Rectal smooth muscle tissue (tissue), 1 donor: ENCODE data around the gene TRIOBP.
"Not testable (repeated sequence)": the region's sequence is repeated elsewhere in the genome, so short reads cannot be mapped to it uniquely, and the experiment has no call there.

Experiments used
- H3K27ac ChIP-seq: one replicate; pipeline ENCODE4 v1.7.0; 2013; ENCODE audit warnings: low read depth, low read length, inconsistent platforms
- H3K27me3 ChIP-seq: one replicate; pipeline ENCODE4 v1.7.0; 2013; ENCODE audit warnings: low read length; ENCODE audit not compliant: control insufficient read depth, insufficient read depth
- H3K36me3 ChIP-seq: one replicate; pipeline ENCODE4 v1.7.0; 2013; ENCODE audit warnings: low read length; ENCODE audit not compliant: control insufficient read depth, insufficient read depth
- H3K4me1 ChIP-seq: one replicate; pipeline ENCODE4 v1.7.0; 2013; ENCODE audit warnings: low read length; ENCODE audit not compliant: control insufficient read depth, insufficient read depth
- H3K4me3 ChIP-seq: one replicate; pipeline ENCODE4 v1.7.0; 2013; ENCODE audit warnings: low read length
- H3K9ac ChIP-seq: one replicate; pipeline ENCODE4 v1.7.0; 2013; ENCODE audit warnings: low read length

The TRIOBP gene

DNA sequence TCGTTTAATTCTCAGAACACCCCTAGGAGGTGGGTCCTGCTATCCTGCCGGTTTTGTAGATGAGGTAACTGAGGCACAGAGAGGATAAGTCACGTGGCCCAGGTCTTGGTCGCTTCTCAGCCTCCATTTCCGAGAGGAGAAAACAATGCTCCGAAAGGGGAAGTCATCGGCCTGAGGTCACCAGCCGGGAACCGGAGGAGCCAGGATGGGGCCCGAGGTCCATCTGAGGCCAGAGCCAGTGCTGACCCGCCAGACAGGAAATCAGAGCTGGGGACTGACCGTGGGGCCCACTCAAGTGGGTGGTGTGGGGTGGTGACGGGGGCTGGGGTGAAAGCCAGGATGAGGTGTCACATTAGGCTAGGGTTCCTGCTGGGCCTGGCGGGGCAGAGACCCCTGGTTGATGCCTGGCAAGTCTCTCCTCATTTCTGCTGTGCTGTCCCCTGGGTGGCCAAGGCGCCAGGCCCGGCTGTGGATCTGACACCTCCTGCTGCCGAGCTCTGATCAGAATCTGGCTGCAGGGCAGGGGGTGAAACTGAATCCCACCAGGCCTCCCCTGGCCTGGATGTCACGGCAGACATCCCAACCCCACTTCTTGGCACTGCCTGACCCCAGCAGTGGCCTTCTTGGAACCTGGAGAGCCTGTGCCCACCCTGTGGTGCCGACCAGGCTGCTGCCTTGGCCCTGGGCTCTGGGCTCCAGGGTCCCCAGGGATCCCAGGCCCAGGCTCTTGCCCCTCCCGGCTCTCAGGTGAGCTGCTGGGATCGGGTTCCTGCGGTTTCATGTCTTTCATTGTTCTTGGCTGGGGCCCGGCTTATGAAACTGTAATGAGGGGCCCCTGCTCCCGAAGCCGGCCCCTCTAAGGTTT, 12.0 kb downstream of the TRIOBP start:
- Histone ChIP-seq H3K4me1 (no peaks in the 10 kb centered on the region), H3K27me3 (no peaks in the 10 kb centered on the region), H3K9ac (no peak overlapping the region), H3K27ac (no peak overlapping the region), H3K36me3 (no peaks in the 10 kb centered on the region), H3K4me3 (no peak overlapping the region)

DNA sequence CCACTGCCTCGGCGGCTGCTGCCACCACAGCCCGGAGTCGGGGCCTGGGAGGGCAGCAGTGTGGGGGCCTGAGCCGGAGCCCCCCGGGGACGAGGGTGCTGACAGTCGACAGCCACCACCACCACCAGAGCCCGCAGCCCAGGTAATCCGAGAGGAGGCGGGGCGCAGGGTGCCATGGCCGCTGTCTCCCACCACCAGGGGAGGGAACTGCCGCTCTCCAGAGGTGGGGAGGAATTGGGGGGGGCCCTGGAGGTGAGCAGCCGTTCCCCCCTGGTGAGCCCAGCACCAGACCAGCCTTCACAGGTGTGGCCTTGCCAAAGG, 12.6 kb downstream of the TRIOBP start:
- H3K4me3 ChIP-seq, result no peak overlapping the region
- H3K36me3 ChIP-seq, result no peaks in the 10 kb centered on the region
- H3K27ac ChIP-seq, result no peak overlapping the region
- no peaks in the 10 kb centered on the region for H3K27me3 ChIP-seq
- no peaks in the 10 kb centered on the region for H3K4me1 ChIP-seq
- H3K9ac ChIP-seq, result no peak overlapping the region

DNA sequence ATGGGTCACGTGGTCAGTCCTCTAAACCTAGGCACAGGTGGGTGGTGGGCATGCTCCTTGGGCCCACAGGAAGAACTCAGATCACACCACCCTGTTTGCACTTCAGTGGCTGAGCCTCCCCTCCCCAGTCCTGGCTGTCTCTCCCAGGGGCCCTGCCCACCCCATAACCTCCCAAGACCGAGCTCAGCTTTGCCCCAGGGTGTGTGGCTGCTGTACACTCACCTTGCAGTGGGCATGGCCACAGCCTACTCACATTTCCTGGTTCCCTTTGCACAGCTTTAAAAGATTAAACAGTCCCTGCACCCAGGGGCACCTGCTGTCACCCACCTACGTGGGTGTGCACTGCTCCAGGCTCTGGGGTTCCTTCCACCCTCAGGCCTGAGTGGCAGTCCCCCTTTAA, 13.8 kb downstream of the TRIOBP start:
- Histone ChIP-seq H3K4me3 (no peak overlapping the region), H3K27ac (no peak overlapping the region), H3K4me1 (no peaks in the 10 kb centered on the region), H3K27me3 (no peaks in the 10 kb centered on the region), H3K36me3 (no peaks in the 10 kb centered on the region), H3K9ac (no peak overlapping the region)

DNA sequence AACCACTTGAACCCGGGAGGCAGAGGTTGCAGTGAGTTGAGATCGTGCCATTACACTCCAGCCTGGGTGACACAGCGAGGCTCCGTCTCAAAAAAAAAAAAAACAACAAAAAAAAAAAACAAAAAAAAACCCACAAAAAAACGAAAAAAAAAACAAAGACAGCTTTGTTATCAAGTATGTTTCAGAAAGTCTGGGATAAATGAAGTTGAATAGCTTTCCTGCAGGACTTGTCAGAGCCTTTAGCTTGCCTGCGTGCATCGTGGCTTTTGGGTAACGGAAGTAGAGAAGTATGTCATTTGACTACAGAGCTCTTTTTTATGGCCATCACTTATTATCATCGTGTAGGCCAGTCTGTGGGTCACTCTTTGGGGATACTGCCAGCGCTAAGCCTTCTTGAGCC, 14.6 kb downstream of the TRIOBP start:
- Histone ChIP-seq H3K27me3 (no peaks in the 10 kb centered on the region), H3K4me1 (no peaks in the 10 kb centered on the region), H3K36me3 (no peaks in the 10 kb centered on the region), H3K27ac (no peak overlapping the region), H3K4me3 (no peak overlapping the region), H3K9ac (no peak overlapping the region)

DNA sequence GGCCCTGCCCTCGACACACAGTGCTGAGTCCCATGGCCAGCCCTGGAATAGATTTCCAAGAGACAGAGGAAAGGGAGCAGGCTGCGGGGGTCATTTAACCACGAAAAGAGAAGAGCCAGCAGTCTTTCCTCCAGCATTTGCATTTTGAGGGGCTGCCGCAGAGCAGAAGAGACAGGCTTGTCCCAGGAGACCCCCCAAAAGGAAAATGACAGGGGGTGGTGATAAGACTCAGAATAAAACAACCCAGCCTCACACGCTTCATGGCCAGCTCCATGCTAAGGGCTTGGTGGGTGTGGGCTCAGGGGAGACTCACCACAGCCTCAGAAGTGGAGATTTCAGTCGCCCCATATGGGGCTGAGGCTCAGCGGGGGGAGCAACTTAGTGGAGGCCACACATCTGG, 16.9 kb downstream of the TRIOBP start:
- H3K4me3 ChIP-seq, result no peak overlapping the region
- H3K36me3 ChIP-seq, result no peaks in the 10 kb centered on the region
- no peak overlapping the region for H3K27ac ChIP-seq
- no peaks in the 10 kb centered on the region for H3K4me1 ChIP-seq
- H3K27me3 ChIP-seq, result no peaks in the 10 kb centered on the region
- H3K9ac ChIP-seq, result no peak overlapping the region

DNA sequence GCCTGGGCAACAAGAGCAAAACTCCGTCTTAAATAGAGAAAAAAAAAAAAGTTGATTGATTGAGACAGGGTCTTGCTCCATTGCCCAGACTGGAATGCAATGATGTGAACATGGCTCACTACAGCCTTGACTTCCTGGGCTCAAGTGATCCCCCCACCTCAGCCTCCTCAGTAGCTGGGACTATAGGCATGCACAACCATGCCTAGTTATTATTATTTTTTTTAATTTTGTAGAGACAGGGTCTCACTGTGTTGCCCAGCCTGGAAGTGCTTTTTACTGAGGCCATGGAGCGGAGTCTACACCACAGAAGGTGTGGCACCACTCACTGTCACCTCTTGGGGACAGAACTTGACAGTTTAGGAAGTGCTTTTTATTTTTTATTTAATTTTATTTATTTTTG, 17.8 kb downstream of the TRIOBP start:
- Histone ChIP-seq H3K4me3 (no peak overlapping the region), H3K9ac (no peak overlapping the region), H3K36me3 (no peaks in the 10 kb centered on the region), H3K4me1 (no peaks in the 10 kb centered on the region), H3K27ac (no peak overlapping the region), H3K27me3 (no peaks in the 10 kb centered on the region)

DNA sequence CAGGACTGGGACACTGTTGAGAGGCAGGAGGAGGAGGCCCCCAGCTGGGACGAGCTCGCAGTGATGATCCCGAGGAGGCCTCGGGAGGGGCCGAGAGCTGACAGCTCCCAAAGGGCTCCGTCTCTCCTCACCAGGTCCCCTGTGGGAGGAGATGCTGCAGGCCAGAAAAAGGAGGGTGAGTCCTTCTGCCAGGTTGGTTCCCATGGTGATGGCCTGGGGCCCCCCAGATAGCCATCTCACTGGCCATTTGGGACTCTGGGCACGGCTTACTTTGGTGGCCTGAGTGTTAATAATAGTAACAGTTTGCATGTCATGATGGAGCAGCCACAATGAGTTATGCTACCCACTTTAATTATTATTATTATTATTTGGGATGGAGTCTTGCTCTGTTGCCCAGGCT, 18.9 kb downstream of the TRIOBP start:
- Histone ChIP-seq H3K4me1 (no peaks in the 10 kb centered on the region), H3K27me3 (no peaks in the 10 kb centered on the region), H3K4me3 (no peak overlapping the region), H3K9ac (no peak overlapping the region), H3K27ac (no peak overlapping the region), H3K36me3 (no peaks in the 10 kb centered on the region)

DNA sequence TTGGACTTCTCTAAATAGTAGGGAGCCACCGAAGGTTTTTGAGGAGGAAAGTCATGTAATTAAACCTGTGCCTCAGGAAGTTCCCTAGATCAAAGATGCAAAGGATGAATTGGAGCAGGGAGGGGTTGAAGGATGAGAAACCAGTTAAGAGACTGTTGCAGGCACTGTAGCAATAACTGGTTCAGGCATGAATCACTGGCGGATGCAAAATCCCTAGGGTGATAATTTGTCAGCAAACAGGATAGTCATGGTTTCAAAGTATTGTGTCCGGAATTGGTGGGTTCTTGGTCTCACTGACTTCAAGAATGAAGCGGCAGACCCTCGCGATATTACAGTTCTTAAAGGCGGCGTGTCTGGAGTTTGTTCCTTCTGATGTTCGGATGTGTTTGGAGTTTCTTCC, 19.9 kb downstream of the TRIOBP start:
- Histone ChIP-seq H3K9ac (no peak overlapping the region), H3K36me3 (no peaks in the 10 kb centered on the region), H3K4me3 (no peak overlapping the region), H3K27me3 (no peaks in the 10 kb centered on the region), H3K4me1 (no peaks in the 10 kb centered on the region), H3K27ac (no peak overlapping the region)

DNA sequence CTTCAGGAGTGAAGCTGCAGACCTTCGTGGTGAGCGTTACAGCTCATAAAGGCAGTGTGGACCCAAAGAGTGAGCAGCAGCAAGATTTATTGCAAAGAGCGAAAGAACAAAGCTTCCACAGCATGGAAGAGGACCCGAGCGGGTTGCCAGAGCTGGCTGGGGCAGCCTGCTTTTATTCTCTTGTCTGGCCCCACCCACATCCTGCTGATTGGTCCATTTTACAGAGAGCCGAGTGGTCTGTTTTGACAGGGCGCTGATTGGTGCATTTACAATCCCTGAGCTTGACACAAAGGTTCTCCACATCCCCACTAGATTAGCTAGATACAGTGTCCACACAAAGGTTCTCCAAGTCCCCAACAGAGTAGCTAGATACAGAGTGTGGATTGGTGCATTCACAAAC, 20.4 kb downstream of the TRIOBP start:
- not testable (repeated sequence) for H3K4me3 ChIP-seq, H3K9ac ChIP-seq, H3K27ac ChIP-seq, H3K27me3 ChIP-seq, H3K36me3 ChIP-seq, H3K4me1 ChIP-seq

DNA sequence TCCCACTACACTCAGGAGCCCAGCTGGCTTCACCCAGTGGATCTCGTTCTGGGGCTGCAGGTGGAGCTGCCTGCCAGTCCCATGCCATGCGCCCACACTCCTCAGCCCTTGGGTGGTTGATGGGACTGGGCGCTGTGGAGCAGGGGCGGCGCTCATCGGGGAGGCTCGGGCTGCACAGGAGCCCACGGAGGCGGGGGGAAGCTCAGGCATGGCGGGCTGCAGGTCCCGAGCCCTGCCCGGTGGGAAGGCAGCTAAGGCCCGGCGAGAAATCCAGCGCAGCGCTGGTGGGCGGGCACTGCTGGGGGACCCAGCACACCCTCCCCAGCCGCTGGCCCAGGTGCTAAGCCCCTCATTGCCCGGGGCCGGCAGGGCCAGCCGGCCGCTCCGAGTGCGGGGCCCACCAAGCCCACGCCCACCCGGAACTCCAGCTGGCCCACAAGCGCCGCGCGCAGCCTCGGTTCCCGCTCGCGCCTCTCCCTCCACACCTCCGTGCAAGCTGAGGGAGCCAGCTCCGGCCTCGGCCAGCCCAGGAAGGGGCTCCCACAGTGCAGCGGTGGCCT, 21.0 kb downstream of the TRIOBP start:
- H3K27ac ChIP-seq, H3K4me1 ChIP-seq, H3K36me3 ChIP-seq, H3K27me3 ChIP-seq, H3K9ac ChIP-seq, H3K4me3 ChIP-seq: not testable (repeated sequence)

DNA sequence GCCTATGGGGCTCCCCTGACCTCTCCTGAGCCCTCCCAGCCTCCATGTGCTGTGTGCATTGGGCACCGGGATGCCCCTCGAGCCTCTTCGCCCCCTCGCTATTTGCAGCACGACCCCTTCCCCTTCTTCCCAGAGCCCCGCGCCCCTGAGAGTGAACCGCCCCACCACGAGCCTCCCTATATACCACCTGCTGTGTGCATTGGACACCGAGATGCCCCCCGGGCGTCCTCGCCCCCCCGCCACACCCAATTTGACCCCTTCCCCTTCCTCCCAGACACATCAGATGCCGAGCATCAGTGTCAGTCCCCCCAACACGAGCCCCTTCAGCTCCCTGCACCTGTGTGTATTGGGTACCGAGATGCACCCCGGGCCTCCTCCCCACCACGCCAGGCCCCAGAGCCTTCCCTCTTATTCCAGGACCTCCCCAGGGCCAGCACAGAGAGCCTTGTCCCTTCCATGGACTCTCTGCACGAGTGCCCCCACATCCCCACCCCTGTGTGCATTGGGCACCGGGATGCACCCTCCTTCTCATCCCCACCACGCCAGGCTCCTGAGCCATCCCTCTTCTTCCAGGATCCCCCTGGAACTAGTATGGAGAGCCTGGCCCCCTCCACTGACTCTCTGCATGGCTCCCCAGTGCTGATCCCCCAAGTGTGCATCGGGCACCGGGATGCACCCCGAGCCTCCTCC, 28.8 kb downstream of the TRIOBP start:
- Histone ChIP-seq H3K4me3 (no peak overlapping the region), H3K4me1 (no peaks in the 10 kb centered on the region), H3K9ac (no peak overlapping the region), H3K27me3 (no peaks in the 10 kb centered on the region), H3K36me3 (no peaks in the 10 kb centered on the region), H3K27ac (no peak overlapping the region)

DNA sequence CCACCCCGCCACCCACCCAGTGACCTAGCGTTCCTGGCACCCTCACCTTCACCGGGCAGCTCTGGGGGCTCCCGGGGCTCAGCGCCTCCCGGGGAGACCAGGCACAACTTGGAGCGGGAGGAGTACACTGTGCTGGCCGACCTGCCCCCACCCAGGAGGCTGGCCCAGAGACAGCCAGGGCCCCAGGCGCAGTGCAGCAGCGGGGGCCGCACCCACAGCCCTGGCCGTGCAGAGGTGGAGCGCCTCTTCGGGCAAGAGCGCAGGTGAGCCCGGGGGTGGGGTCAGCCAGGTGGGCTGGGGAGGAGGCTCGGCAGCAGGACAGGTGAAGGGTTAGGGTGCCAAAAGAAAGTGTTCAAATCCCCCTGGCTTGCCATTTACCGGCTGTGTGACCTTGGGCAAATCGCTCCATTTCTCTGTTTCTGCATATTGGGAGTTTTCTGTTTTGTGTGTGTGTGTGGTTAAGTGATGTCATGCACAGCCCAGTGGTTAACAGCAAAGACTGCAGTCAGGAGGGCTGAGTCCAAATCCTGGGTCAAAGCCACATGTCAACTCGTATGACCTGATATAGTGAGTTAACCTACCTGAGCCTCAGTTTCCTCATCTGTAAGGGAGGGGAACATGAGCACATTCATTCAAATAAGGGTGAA, 29.5 kb downstream of the TRIOBP start:
- H3K27ac ChIP-seq, result no peak overlapping the region
- H3K4me1 ChIP-seq, result no peaks in the 10 kb centered on the region
- H3K4me3 ChIP-seq, result no peak overlapping the region
- no peaks in the 10 kb centered on the region for H3K36me3 ChIP-seq
- H3K9ac ChIP-seq, result no peak overlapping the region
- H3K27me3 ChIP-seq, result no peaks in the 10 kb centered on the region
